Suprapubic skin (tissue), 4 donors: ENCODE results near the gene IKZF4.

Experiments used
- EP300 ChIP-seq: sonication (generic); formaldehyde crosslinking; IDR thresholded peaks from one replicate; pipeline ENCODE4 v1.6.1; 2017; ENCODE audit warnings: antibody characterized with exemption
- POLR2A ChIP-seq, 2 donors: fragments of 450-650 bp; IDR thresholded peaks; one replicate each; pipeline ENCODE4 v1.6.1; 2017; ENCODE audit warnings: antibody characterized with exemption in 2 of 2, mild to moderate bottlenecking in 2 of 2, moderate library complexity in 2 of 2
- POLR2AphosphoS5 ChIP-seq, 3 donors: sonication (generic); formaldehyde crosslinking; IDR thresholded peaks; one replicate each; pipeline ENCODE4 v1.6.1; 2017; ENCODE audit warnings: antibody characterized with exemption in 3 of 3
- TF ChIP-seq, protein P1 (sequence below), 2 donors: fragments of 200-600 bp in 1 of 2; fragments of 450-650 bp in 1 of 2; sonication (generic) in 1 of 2; IDR thresholded peaks; one replicate each; pipeline ENCODE4 v1.5.1; 2016 to 2019; ENCODE audit warnings: antibody characterized with exemption in 2 of 2, mild to moderate bottlenecking in 1 of 2, moderate library complexity in 1 of 2

GRCh38 chr12:56007564-56008559 is 13.0 kb upstream of the IKZF4 start:
- TF ChIP-seq, protein P1, sequence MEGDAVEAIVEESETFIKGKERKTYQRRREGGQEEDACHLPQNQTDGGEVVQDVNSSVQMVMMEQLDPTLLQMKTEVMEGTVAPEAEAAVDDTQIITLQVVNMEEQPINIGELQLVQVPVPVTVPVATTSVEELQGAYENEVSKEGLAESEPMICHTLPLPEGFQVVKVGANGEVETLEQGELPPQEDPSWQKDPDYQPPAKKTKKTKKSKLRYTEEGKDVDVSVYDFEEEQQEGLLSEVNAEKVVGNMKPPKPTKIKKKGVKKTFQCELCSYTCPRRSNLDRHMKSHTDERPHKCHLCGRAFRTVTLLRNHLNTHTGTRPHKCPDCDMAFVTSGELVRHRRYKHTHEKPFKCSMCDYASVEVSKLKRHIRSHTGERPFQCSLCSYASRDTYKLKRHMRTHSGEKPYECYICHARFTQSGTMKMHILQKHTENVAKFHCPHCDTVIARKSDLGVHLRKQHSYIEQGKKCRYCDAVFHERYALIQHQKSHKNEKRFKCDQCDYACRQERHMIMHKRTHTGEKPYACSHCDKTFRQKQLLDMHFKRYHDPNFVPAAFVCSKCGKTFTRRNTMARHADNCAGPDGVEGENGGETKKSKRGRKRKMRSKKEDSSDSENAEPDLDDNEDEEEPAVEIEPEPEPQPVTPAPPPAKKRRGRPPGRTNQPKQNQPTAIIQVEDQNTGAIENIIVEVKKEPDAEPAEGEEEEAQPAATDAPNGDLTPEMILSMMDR (IDR thresholded peaks at IDR 0.05), result no peak
- TF ChIP-seq POLR2A (IDR thresholded peaks at IDR 0.05) (no peak), EP300 (no peak), POLR2AphosphoS5 (IDR thresholded peaks at IDR 0.05) (no peak)
